Endothelial cell of umbilical vein (primary cell): Measurements from ENCODE around the gene IPO4.

Source experiments
- CTCF ChIP-seq, 2 donors: IDR thresholded peaks; 1 replicate in 1 of 2; 2 replicates in 1 of 2; pipeline ENCODE4 v1.5.1; 2011; ENCODE audit warnings: low read length in 2 of 2, mild to moderate bottlenecking in 2 of 2, moderate library complexity in 2 of 2, control low read depth in 1 of 2, inconsistent platforms in 1 of 2, low read depth in 1 of 2; ENCODE audit not compliant: insufficient read depth in 1 of 2; ENCODE audit errors: extremely low read depth in 1 of 2
- MAX ChIP-seq: IDR thresholded peaks from 2 replicates; pipeline ENCODE4 v1.6.1; 2011; ENCODE audit not compliant: insufficient read depth, insufficient read length

- no peak for TF ChIP-seq CTCF (IDR thresholded peaks at IDR 0.05; ENCODE audit: extremely low read depth in 1 of 2, insufficient read depth in 1 of 2, low read depth in 1 of 2, low read length in 2 of 2)
- TF ChIP-seq MAX, result no peak
These were observed 38.0 kb downstream of the IPO4 start for GRCh38 chr14:24150567-24150966.
